ENCODE measurements around the gene GPR183. TPM values are rescaled to one million over a fixed set of nuclear protein-coding genes. Genes with fewer than 3 reads are reported as not detected.

Gene GPR183
- total and polyA plus RNA-seq, 2 of the 8 experiments (the other 6 are each of a cell fraction or from before 2014, with no cell fraction given), result not detected

DNA sequence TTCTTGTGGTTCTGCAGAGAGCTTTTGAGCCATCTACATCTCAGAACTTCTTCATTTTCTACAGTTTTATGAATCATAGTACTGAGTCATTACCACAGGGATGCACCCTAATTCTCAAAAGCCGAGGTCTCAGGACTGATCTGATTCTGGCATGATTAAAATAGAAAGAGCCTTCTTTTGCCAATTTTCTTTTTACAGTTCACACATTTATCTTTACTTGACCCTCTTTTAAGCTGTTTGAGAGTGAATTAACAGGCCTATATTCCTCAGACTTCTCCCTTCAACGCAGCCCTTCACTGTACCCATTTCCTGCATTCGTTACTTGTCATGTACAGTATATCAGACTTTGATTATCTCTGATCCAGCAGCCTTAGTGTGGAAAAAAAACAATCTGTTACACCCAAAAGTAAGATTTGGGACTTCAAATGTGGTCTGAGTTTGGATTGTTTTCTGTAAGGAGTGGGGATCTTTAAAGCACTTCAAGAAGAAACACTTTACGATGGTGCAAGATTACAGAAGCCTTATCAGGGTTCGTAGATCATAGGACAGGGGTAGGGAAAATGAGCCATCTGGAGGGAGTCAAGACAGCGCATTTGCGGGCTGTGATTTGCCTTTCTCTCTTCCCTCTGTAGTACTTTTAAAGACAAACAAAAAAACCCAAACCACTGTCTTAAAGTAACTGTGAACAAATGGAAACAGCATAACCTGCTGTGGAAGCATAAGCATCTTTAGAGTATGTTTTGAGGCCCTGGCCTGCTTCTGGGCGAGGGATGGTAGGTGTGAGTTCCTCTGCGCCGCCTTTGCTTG lies 15.3 kb upstream of the GPR183 start:
- H2BK15ac ChIP-seq (ENCODE audit: low read length), result no peak overlapping the region
- peaks cover 0 to 10% (median 1%) of the 10 kb centered on the region in 4 experiments; a peak in 4 of 8 replicates for H3K36me3 ChIP-seq (ENCODE audit: control insufficient read depth in 2 of 4, insufficient read depth in 4 of 4, low read length in 3 of 4)

More for the DNA sequence above, 15.3 kb upstream of the GPR183 start:
- H2BK120ac ChIP-seq (replicated peaks; ENCODE audit: low read depth, low read length), result no peak overlapping the region
- no peak overlapping the region for H4K91ac ChIP-seq (replicated peaks; ENCODE audit: insufficient read length, low read length)
- no peak overlapping the region for H2BK5ac ChIP-seq (ENCODE audit: low read depth, low read length)
- H3K4me3 ChIP-seq (ENCODE audit: extremely low read depth in 1 of 4, insufficient read depth in 2 of 4, low read depth in 3 of 4, low read length in 4 of 4), result no peak overlapping the region
- no peak overlapping the region for H3K9ac ChIP-seq (replicated peaks in 1 of 4; ENCODE audit: extremely low read depth in 1 of 4, low read depth in 3 of 4, low read length in 3 of 4)
- FAIRE-seq, result no peak
- WGBS, 2 experiments (ENCODE audit: extremely low coverage in 1 of 2, insufficient coverage in 1 of 2, insufficient read length in 1 of 2, insufficient replicate concordance in 2 of 2, low coverage in 1 of 2, low lambda C conversion rate in 2 of 2, missing lambda C conversion rate in 1 of 2), result 94% methylated on average over 10 of the region's 10 CpGs; no CpG with 5 or more reads in 1 of the 2 experiments
- CTCF ChIA-PET (ENCODE audit: partially characterized antibody), result interaction anchor here (1.2 kb wide), 1 partner anchor 19 kb away, joined by 3 read pairs; no protein-coding TSS in a partner anchor
- no peak overlapping the region for H2BK20ac ChIP-seq (ENCODE audit: low read length)
- H3K79me1 ChIP-seq (ENCODE audit: low read depth, low read length), result no peaks in the 10 kb centered on the region
- no peaks in the 10 kb centered on the region for H3K79me2 ChIP-seq (ENCODE audit: control insufficient read depth in 1 of 2, insufficient read depth in 2 of 2, low read length in 2 of 2)
- no peak overlapping the region for H3K23ac ChIP-seq (ENCODE audit: insufficient read length)
- H4K8ac ChIP-seq (ENCODE audit: extremely low read depth, insufficient read depth, low read length), result no peak overlapping the region
- H2AFZ ChIP-seq (ENCODE audit: low read length), result no peak overlapping the region
- H4K20me1 ChIP-seq (replicated peaks in 1 of 2; ENCODE audit: control insufficient read depth in 1 of 2, insufficient read depth in 2 of 2, low read length in 2 of 2), result no peaks in the 10 kb centered on the region
- POLR2A ChIA-PET (ENCODE audit: partially characterized antibody), result no interaction called here
- TF ChIP-seq, protein P1, sequence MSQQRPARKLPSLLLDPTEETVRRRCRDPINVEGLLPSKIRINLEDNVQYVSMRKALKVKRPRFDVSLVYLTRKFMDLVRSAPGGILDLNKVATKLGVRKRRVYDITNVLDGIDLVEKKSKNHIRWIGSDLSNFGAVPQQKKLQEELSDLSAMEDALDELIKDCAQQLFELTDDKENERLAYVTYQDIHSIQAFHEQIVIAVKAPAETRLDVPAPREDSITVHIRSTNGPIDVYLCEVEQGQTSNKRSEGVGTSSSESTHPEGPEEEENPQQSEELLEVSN (IDR thresholded peaks at IDR 0.05), result no peak
- TF ChIP-seq SRF (IDR thresholded peaks at IDR 0.05; ENCODE audit: low read depth, low read length), result no peak
- TF ChIP-seq CHD2 (IDR thresholded peaks at IDR 0.05; ENCODE audit: low read length), result no peak
- TF ChIP-seq ZNF274 (IDR thresholded peaks at IDR 0.05; ENCODE audit: borderline replicate concordance, extremely low read depth, low read length), result no peak
- no peak for TF ChIP-seq SAP30 (IDR thresholded peaks at IDR 0.05; ENCODE audit: insufficient read depth, insufficient replicate concordance, low read length)
- no peak for TF ChIP-seq NANOG (IDR thresholded peaks at IDR 0.05; ENCODE audit: insufficient read depth, low read depth, low read length, poor library complexity, severe bottlenecking)
- no peak for TF ChIP-seq RXRA (IDR thresholded peaks at IDR 0.05; ENCODE audit: insufficient read depth, low read depth, low read length)
- TF ChIP-seq, protein P2, sequence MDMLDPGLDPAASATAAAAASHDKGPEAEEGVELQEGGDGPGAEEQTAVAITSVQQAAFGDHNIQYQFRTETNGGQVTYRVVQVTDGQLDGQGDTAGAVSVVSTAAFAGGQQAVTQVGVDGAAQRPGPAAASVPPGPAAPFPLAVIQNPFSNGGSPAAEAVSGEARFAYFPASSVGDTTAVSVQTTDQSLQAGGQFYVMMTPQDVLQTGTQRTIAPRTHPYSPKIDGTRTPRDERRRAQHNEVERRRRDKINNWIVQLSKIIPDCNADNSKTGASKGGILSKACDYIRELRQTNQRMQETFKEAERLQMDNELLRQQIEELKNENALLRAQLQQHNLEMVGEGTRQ (IDR thresholded peaks at IDR 0.05; ENCODE audit: low read length), result no peak
- no peak for TF ChIP-seq POU5F1 (IDR thresholded peaks at IDR 0.05; ENCODE audit: low read depth, low read length)
- no peak for TF ChIP-seq BRCA1 (IDR thresholded peaks at IDR 0.05; ENCODE audit: low read depth, low read length)
- no peak overlapping the region for H4K5ac ChIP-seq (ENCODE audit: insufficient read length, low read depth, low read length)
- H3K9me3 ChIP-seq (ENCODE audit: insufficient read depth in 2 of 2, low read depth in 1 of 2, low read length in 1 of 2), result no peaks in the 10 kb centered on the region
- no peak overlapping the region for H3K56ac ChIP-seq (replicated peaks; ENCODE audit: insufficient read length, low read depth, low read length)
- no peak overlapping the region for H3K4me2 ChIP-seq (ENCODE audit: insufficient read depth in 1 of 2, low read depth in 2 of 2, low read length in 2 of 2)
- no peak overlapping the region for H3K27ac ChIP-seq (ENCODE audit: low read depth, low read length)
- no peak overlapping the region for H3K4ac ChIP-seq (replicated peaks; ENCODE audit: insufficient read length, low read depth, low read length)
- no peaks in the 10 kb centered on the region for H3K4me1 ChIP-seq (replicated peaks in 1 of 4; ENCODE audit: control insufficient read depth in 3 of 4, insufficient read depth in 4 of 4, low read length in 3 of 4)
- no peak overlapping the region for H2AK5ac ChIP-seq (ENCODE audit: low read depth, low read length)
- no peak for DNase-seq (ENCODE audit: low read depth in 1 of 2, low spot score in 2 of 2)
- no peaks in the 10 kb centered on the region for H3K27me3 ChIP-seq (replicated peaks in 1 of 4; ENCODE audit: control insufficient read depth in 3 of 4, extremely low read depth in 1 of 4, insufficient read depth in 3 of 4, low read length in 3 of 4)
- H3K14ac ChIP-seq (ENCODE audit: insufficient read length), result no peak overlapping the region
- no peak overlapping the region for H3K18ac ChIP-seq (ENCODE audit: extremely low read depth, low read length)
- no peak overlapping the region for H2BK12ac ChIP-seq (ENCODE audit: low read depth, low read length)
- no peaks in the 10 kb centered on the region for H3K23me2 ChIP-seq (ENCODE audit: low read depth, low read length)
